Upper lobe of right lung (tissue), 1 donor: Measurements from ENCODE around the gene NEDD4L. TPM values are rescaled to one million over a fixed set of nuclear protein-coding genes. Genes with fewer than 3 reads are reported as not detected.
A peak's percentile ranks its signal among the peaks of the same experiment; 100 is the strongest.

ENCODE experiments used
- ATAC-seq: fragments of 200-7000 bp; cut with Tn5 transposase; one replicate; pipeline ENCODE4 v1.9.1; 2020; ENCODE audit warnings: mild to moderate bottlenecking, moderate library complexity
- DNase-seq: peaks from one replicate; pipeline ENCODE4 v3.0.0-alpha.2; 2020
- H3K27ac ChIP-seq: fragments of 200-600 bp; one replicate; pipeline ENCODE4 v1.8.0; 2022
- H3K27me3 ChIP-seq: fragments of 200-600 bp; one replicate; pipeline ENCODE4 v1.8.0; 2022; ENCODE audit warnings: mild to moderate bottlenecking
- H3K36me3 ChIP-seq: fragments of 200-600 bp; one replicate; pipeline ENCODE4 v1.8.0; 2022
- H3K4me1 ChIP-seq: fragments of 200-600 bp; one replicate; pipeline ENCODE4 v1.8.0; 2022
- H3K4me3 ChIP-seq: fragments of 200-600 bp; one replicate; pipeline ENCODE4 v1.8.0; 2022; ENCODE audit warnings: mild to moderate bottlenecking
- H3K9me3 ChIP-seq: fragments of 200-600 bp; one replicate; pipeline ENCODE4 v1.8.0; 2022
- intact Hi-C: fragments of 100-400 bp; cut with DNase I; formaldehyde crosslinking; loops from one replicate; pipeline ENCODE4 v1.11.0; 2022
- total RNA-seq: library from RNA; stranded (reverse); fragmentation: NEBNext Ultra II Directional; extraction: Animal tissue kit (Norgen Biotek cat#: 25700); gene quantifications from one replicate; pipeline ENCODE4 v1.2.1, GENCODE V29; 2021
- TF ChIP-seq, protein P1 (sequence below): fragments of 200-600 bp; IDR thresholded peaks from one replicate; pipeline ENCODE4 v1.8.0; 2022; ENCODE audit warnings: antibody characterized with exemption
- donor health status: DM: no; HTN: yes; CAD: no; lungs with severe emphysema.

Gene NEDD4L
- total RNA-seq, 1 donor from 2014 or later = 192 TPM

DNA sequence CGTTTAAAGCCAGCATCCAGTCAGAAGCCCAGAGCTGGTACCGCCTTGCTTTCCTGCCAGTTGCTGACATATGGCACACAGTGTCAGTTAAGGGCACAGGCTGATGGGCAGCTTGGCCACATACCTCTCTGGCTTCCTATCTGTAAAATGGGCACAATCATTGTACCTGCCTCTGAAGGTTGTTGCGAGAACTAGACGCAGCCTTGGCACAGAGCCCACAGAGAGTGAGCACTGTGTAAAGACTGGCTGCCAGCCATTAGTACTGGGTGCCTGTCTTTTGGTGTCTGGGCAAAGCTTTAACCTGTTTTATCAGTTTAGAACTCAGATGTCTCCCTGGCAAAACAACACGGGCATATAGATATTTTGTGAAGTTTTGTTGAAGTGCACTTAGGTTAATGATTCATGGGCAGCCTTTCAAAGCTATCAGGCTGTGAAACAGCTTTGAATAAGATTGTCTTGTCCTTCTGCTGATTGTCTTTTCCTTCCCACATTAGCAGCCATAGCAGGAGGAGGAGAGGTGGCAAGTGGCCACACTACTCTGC lies 269.5 kb downstream of the NEDD4L start:
- Histone ChIP-seq H3K9me3 (no peaks in the 10 kb centered on the region), H3K4me1 (peaks cover 33% of the 10 kb centered on the region), H3K27me3 (no peaks in the 10 kb centered on the region), H3K4me3 (no peak overlapping the region), H3K27ac (peak overlapping the region; percentile 69), H3K36me3 (no peaks in the 10 kb centered on the region)
- DNase-seq = no peak
- ATAC-seq = no peak
- intact Hi-C loops = no loop called here
- TF ChIP-seq, protein P1, sequence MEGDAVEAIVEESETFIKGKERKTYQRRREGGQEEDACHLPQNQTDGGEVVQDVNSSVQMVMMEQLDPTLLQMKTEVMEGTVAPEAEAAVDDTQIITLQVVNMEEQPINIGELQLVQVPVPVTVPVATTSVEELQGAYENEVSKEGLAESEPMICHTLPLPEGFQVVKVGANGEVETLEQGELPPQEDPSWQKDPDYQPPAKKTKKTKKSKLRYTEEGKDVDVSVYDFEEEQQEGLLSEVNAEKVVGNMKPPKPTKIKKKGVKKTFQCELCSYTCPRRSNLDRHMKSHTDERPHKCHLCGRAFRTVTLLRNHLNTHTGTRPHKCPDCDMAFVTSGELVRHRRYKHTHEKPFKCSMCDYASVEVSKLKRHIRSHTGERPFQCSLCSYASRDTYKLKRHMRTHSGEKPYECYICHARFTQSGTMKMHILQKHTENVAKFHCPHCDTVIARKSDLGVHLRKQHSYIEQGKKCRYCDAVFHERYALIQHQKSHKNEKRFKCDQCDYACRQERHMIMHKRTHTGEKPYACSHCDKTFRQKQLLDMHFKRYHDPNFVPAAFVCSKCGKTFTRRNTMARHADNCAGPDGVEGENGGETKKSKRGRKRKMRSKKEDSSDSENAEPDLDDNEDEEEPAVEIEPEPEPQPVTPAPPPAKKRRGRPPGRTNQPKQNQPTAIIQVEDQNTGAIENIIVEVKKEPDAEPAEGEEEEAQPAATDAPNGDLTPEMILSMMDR = no peak

DNA sequence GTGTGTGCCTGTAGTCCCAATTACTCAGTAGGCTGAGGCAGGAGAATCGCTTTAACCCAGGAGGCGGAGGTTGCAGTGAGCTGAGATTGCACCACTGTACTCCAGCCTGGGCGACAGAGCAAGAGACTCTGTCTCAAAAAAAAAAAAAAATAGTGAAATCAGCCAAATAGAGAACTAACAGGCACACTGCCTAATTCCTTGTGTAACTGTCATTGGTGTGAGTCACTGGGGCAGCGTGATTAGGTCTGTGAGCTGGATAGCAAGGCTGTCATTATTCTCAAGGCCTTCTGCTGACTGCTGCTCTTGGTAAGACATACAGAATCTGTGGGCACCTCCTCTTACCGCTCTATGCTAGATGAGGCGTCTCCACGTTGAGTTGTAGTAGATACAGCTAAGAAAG lies 270.3 kb downstream of the NEDD4L start:
- Histone ChIP-seq H3K27ac (peak overlapping the region; percentile 69), H3K4me3 (no peak overlapping the region), H3K36me3 (no peaks in the 10 kb centered on the region), H3K4me1 (peaks cover 26% of the 10 kb centered on the region), H3K27me3 (no peaks in the 10 kb centered on the region), H3K9me3 (no peaks in the 10 kb centered on the region)
- ATAC-seq (peak; percentile 72), DNase-seq (no peak)
- TF ChIP-seq, protein P1 = no peak
- intact Hi-C loops = no loop called here

DNA sequence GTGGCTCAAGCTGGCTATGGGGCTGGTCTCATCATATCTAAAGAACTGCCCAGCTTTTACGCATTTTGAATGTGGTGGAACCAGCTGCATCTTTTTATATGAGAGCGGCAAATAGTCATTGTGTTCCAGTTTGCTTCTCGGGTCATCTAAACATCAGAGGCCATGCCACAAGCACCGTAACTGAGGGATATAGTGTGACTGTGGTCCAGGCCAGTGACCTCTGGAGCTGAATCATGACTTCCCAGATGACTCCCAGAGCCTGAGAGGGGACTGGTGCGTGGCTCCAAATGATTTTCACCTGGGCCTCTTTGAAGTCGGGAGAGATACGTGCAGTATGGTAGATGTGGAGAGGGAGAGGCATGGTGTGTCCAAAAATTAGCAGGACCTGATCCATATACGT lies 271.0 kb downstream of the NEDD4L start:
- intact Hi-C loops = no loop called here
- DNase-seq = no peak
- Histone ChIP-seq H3K27me3 (no peaks in the 10 kb centered on the region), H3K27ac (peak overlapping the region; percentile 69), H3K4me3 (no peak overlapping the region), H3K9me3 (no peaks in the 10 kb centered on the region), H3K4me1 (peaks cover 21% of the 10 kb centered on the region), H3K36me3 (no peaks in the 10 kb centered on the region)
- TF ChIP-seq, protein P1 = no peak
- ATAC-seq = no peak

DNA sequence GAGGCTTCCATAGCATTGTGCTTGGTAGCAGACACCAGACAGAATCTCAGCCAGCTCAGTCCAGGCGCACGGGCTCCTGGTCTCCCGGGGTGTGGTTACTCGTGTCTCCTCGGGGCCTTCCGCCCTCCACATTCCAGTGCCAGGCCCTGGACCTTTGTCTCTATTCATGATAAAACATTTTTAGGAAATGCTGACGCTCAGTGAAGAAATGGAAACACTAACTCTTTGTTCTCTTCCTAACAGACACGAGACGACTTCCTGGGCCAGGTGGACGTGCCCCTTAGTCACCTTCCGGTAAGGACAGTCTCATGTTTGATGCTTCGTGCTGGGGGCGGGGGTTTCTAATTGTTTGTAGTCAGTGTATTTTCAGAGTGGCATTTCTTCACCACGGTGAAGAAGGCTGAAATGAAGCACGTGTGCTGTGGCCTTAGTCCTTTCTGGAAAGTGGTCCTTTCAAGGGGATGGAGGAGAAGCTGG lies 271.8 kb downstream of the NEDD4L start:
- peaks cover 21% of the 10 kb centered on the region for H3K4me1 ChIP-seq
- ATAC-seq = peak; percentile 49

DNA sequence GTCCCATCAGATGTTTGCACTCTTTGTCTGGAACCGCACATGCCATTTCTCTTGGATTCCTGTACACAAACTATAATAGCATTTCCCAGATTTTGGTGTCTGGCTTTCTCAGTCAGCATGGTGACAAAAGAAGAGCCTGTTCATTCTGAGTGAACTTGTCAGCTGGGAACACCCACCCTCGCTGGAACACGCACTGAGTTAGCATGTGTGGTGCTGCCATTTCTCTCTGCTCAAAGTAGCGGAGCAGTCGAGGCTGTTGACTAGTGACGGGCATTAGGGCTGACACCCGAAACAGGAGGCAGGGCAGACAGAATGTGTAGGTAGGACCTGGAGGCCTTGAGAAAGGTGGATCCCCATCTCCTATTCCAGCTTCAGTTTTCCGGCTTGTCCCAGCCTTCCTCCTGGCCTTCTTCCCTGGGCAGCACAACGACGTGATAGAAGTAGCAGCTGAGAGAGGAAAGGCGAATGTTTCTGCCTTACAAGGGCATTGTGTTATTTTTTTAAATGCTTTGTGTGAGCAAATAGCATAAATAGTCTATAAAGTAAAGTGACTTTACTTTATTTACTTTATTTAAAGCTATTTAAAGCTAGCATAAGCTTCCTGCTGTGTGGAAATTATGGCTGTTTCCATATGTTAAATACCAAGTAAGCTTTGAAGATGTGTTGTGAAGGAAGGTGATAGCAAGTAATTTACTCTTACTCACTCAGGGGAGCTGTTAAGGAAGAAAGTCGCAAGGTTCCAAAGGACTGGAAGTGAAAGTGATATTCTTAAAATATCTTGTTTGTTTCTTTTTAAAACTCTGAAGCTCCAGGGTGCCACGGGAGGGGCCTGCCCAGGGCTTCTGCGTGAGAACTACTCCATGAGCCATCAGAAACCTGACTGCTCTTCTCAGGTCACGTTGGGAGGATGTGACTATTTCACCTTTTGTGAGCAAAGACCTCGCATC lies 272.6 kb downstream of the NEDD4L start:
- H3K27ac ChIP-seq = peak overlapping the region; percentile 69
- H3K4me1 ChIP-seq = peaks cover 24% of the 10 kb centered on the region
- intact Hi-C loops = no loop called here
- no peak overlapping the region for H3K4me3 ChIP-seq
- no peaks in the 10 kb centered on the region for H3K36me3 ChIP-seq
- TF ChIP-seq, protein P1 = no peak
- no peaks in the 10 kb centered on the region for H3K27me3 ChIP-seq
- DNase-seq (no peak), ATAC-seq (no peak)
- no peaks in the 10 kb centered on the region for H3K9me3 ChIP-seq

More for the DNA sequence above, 271.8 kb downstream of the NEDD4L start:
- Histone ChIP-seq H3K9me3 (no peaks in the 10 kb centered on the region), H3K27me3 (no peaks in the 10 kb centered on the region), H3K36me3 (no peaks in the 10 kb centered on the region), H3K4me3 (no peak overlapping the region), H3K27ac (peak overlapping the region; percentile 69)
- TF ChIP-seq, protein P1 = no peak
- intact Hi-C loops = no loop called here
- DNase-seq = no peak
